ENCODE data around the gene GAS2L2.

GAS2L2 gene

GRCh38 chr17:35750526-35751395 lies 2.3 kb downstream of the GAS2L2 start:
- no peaks in the 10 kb centered on the region for H3K27me3 ChIP-seq
- TF ChIP-seq CTCF (IDR thresholded peaks at IDR 0.05; ENCODE audit: low read depth, low read length): no peak
- H3K4me1 ChIP-seq: peaks cover 9% of the 10 kb centered on the region
- no peaks in the 10 kb centered on the region for H3K9me3 ChIP-seq
- H3K36me3 ChIP-seq: no peaks in the 10 kb centered on the region
- peak overlapping the region; percentile 43; the same call in 1 of the 2 replicates for H3K4me3 ChIP-seq (ENCODE audit: low read depth, low read length)
- no peak for DNase-seq

- H3K4me3 ChIP-seq (ENCODE audit: low read depth, low read length): peak overlapping the region; percentile 43
- no peaks in the 10 kb centered on the region for H3K9me3 ChIP-seq
- H3K36me3 ChIP-seq: no peaks in the 10 kb centered on the region
- peaks cover 9% of the 10 kb centered on the region for H3K4me1 ChIP-seq
- no peak for TF ChIP-seq CTCF (IDR thresholded peaks at IDR 0.05; ENCODE audit: low read depth, low read length)
- no peak for DNase-seq
- no peaks in the 10 kb centered on the region for H3K27me3 ChIP-seq
These were observed 3.3 kb downstream of the GAS2L2 start for GRCh38 chr17:35749560-35750412.

- Histone ChIP-seq H3K27me3 (no peaks in the 10 kb centered on the region), H3K4me1 (peaks cover 9% of the 10 kb centered on the region), H3K36me3 (no peaks in the 10 kb centered on the region), H3K9me3 (no peaks in the 10 kb centered on the region), H3K4me3 (ENCODE audit: low read depth, low read length) (no peak overlapping the region)
- no peak for DNase-seq
- no peak for TF ChIP-seq CTCF (IDR thresholded peaks at IDR 0.05; ENCODE audit: low read depth, low read length)
These were observed 4.1 kb downstream of the GAS2L2 start for GRCh38 chr17:35748979-35749378.

GRCh38 chr17:35748341-35748841 lies 4.6 kb downstream of the GAS2L2 start:
- no peaks in the 10 kb centered on the region for H3K36me3 ChIP-seq
- peak; percentile 52 for DNase-seq
- H3K4me1 ChIP-seq: peaks cover 9% of the 10 kb centered on the region
- no peak for TF ChIP-seq CTCF (IDR thresholded peaks at IDR 0.05; ENCODE audit: low read depth, low read length)
- no peaks in the 10 kb centered on the region for H3K9me3 ChIP-seq
- no peaks in the 10 kb centered on the region for H3K27me3 ChIP-seq
- no peak overlapping the region for H3K4me3 ChIP-seq (ENCODE audit: low read depth, low read length)

GRCh38 chr17:35747540-35748017 lies 5.5 kb downstream of the GAS2L2 start:
- H3K36me3 ChIP-seq: no peaks in the 10 kb centered on the region
- H3K4me1 ChIP-seq: peaks cover 9% of the 10 kb centered on the region
- peak; percentile 84 for DNase-seq
- H3K4me3 ChIP-seq (ENCODE audit: low read depth, low read length): no peak overlapping the region
- H3K27me3 ChIP-seq: peaks cover 3% of the 10 kb centered on the region; the same call in 1 of the 2 replicates
- TF ChIP-seq CTCF (IDR thresholded peaks at IDR 0.05; ENCODE audit: low read depth, low read length): peak; percentile 91
- H3K9me3 ChIP-seq: no peaks in the 10 kb centered on the region
